Measurements from ENCODE around the gene ST8SIA5.

ST8SIA5 gene

GRCh38 chr18:46672062-46672970, 84.5 kb downstream of the ST8SIA5 start:
- DNase-seq (ENCODE audit: low read depth, low spot score), result no peak

DNA sequence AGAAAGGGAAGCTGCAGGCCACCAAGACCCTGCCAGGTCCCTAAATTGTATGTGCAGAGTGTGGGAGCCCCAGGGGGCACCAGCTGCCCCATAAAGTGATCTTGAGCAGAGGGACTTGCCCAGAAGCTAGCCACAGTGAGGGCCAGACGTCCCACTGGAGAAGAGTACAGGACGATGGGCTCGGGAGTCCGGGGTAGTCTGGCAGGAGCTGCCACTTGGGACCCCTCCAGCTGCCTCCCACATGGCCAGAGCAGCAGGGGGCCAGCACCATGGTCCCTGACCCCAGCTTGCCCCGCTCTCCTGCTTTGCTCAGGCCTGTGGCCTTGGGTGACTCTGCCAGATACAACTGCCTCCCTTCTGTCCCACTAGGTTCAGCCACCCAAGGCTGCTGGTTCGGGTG, 88.2 kb downstream of the ST8SIA5 start:
- no peak for DNase-seq (ENCODE audit: low read depth, low spot score)

DNA sequence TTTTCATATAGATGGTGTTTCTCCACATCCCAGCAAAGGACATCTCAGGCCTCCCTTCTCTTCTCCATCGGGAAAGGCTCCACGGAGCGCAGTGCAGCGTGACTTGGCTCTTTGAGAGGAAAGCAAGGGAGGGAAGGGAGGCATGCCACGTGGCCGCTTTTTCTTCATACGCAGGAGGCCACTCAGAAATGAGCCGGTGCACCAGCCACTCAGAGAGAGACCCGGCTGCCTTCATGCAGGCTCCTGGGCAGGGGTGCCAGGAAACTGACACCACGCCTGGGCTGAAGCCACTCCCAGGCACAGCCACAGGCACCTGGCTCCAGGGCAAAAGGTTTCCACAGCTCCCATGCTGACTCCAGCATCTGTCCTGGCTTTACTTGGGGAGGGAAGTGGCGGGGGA, 88.7 kb downstream of the ST8SIA5 start:
- no peak for DNase-seq (ENCODE audit: low read depth, low spot score)

DNA sequence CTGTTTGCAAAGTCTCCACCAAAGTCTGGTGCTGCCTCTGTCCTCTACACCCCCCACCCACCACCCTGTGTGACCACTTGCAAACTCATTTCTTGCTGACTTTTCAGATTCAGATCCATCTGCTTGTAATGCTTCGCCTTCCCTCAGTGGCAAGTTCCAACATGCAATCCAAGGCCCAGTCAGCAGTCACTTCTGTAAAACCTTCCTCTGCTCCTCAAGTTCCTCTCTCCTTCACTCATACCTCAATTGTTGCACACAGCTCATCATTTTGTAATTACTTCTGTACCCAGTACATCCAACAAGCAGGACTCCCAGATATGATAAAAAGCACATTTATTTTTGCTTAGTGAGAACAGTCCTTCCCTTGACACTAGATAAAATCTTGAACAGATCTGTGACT, 93.3 kb downstream of the ST8SIA5 start:
- no peak for DNase-seq (ENCODE audit: low read depth, low spot score)

- DNase-seq (ENCODE audit: low read depth, low spot score), result no peak
Measured at GRCh38 chr18:46660957-46661749, 95.7 kb downstream of the ST8SIA5 start.

DNA sequence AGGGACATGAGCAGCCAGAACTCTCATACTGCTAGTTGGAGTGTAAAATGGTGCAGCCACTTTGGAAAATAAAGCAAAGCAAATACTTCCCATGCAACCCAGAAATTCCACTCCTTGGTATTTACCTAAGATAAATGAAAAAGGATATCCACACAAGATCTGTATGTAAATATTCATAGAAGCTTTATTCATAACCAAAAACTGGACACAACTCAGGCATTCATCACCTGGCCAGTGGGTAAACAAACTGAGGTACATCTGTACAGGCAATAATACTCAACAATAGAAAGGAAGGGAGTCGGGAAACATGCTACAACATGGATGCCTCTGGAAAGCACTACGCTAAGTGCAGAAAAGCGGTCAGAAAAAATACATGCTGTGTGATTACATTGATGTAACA, 97.4 kb downstream of the ST8SIA5 start:
- no peak for DNase-seq (ENCODE audit: low read depth, low spot score)

DNA sequence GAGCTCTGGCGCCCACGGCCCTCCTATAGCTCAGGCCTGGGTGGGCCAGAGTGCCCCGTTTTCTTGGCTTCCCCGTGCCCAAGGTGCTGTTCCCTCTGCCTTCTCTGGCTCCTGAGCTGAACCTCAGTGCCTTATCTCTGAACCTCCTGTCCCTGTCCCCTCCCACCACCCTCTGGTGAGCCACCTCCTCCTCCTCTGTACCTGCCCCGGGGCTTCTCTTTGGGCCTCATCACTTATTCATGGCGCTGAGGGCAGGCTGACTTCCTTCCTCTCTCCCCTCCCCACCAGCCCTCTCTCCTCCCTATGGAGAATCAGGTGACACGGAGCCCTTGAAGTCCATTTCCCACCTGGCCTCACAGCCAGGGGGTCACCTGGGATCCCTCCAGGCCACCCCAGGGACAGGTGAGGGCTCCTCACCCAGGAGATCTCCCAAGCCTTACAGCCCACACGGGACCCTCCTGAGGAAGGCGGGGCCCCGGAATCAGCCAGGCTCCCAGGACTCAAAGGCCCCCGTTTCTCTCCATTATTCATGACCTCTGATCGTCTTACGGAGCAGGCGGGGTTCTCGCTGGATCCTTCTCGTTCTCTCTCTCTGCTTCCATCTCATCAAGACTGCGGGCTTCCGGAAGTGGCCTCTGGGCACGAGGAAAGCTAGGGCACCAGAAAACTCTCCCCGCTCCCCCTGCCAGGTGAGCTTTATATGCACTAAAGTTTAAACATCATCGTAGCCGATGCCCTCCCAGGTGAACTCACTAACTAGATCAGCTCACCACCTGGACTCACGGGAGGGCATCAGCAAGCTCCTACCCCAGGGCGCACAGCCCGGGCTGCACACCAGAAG, 99.5 kb downstream of the ST8SIA5 start, which contains the start of gene LOXHD1:
Gene LOXHD1 (minus strand): TSS at position 106 of the 841 bp plus-strand sequence. CDS start 187 bp downstream, outside the sequence.
- DNase-seq (ENCODE audit: low read depth, low spot score), result no peak

DNA sequence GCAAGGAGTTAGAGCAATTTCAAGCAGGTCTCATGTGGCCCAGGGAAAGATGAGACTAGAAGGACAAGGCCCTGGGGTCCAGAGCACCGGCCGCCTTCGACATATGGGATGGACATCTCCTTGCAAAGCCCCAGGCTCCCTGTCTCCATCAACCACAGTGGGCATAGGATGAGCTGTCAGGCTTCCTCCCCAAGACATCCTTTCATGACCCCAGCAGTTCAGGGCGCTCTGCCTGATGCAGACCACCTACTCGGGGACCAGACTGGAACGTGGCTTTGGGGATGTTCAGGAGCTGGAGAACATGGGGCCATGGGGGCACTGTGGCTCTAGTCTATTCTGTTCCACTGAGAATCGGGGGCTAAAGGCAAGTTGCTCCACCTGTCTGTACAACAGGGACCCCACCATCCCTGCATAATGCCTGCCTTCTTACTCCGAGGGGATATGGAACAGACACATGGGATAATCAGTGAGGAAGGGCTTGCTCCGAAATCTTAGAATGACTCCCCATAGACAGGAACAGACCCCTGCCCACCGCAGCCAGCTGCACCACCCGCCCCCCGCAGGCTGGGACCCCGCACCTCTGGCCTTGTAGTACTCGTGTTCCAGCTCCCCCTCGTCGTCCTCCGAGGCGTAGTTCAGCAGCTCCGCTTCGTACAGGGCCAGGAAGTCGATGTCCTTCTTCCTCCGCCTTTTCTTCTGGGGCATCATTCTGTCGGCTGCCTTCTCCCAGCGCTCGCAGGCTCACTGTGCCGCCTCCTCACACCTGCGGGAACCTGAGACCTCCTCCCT, 100.3 kb downstream of the ST8SIA5 start:
- no peak for DNase-seq (ENCODE audit: low read depth, low spot score)

DNA sequence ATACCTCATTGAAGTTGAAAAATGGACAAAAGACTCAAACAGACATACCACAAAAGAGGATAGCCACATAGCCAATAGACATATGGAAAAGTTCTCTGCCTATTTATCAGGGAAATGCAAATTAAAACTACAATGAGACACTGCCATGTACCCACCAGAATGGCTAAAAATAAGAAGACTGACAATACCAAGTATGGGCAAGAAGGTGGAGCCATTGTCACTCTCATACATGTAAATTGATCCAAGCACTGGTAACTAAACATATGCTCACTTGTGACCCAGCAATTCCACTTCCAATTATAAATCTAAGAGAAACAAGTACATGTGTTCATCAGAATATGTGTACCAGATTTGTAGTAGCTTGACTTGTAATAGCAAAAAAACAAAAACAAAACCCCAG, 104.5 kb downstream of the ST8SIA5 start:
- DNase-seq (ENCODE audit: low read depth, low spot score), result no peak

- no peak for DNase-seq (ENCODE audit: low read depth, low spot score)
Measured at GRCh38 chr18:46650681-46651080, 106.2 kb downstream of the ST8SIA5 start.

GRCh38 chr18:46649071-46649862, 107.6 kb downstream of the ST8SIA5 start:
- DNase-seq (ENCODE audit: low read depth, low spot score), result no peak

DNA sequence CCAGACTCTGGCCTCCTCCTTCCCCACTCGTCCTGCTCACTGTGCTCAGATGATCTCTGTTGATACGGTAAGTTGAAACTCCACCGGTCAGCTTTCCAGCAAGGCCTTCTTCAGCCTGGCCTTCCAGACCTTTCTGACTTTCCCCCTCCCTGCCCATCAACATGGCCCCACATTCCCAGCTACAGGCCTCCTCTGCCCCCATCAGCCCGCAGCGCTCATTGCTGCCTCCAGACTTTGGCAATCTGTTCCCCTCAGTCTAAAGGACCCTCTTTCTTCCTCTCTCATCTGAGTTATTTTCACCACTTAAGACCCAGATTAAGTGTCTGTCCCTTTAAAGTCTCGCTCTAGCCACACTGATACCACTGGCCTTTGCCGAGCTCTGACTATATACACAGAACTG, 110.4 kb downstream of the ST8SIA5 start:
- DNase-seq (ENCODE audit: low read depth, low spot score), result no peak

GRCh38 chr18:46642561-46642960, 114.3 kb downstream of the ST8SIA5 start:
- no peak for DNase-seq (ENCODE audit: low read depth, low spot score)

DNA sequence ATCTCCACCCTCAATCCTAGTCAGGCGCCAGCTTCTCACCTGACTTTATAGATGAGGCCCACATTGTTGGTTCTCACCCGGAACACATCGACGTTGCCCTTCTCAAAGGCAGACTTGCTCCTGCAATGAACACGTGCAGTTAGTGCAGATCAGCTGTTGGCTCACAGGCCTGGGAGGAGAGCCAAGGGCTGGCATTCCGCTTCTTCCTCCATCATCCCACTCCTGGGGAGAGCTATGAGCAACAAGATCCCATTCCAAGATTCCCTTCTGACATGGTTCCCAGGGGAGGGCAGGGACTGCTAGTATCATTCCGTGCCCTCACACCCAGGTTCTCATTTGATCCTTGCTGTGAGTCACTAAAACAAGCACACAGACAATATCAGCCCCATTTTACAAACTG, 114.9 kb downstream of the ST8SIA5 start:
- DNase-seq (ENCODE audit: low read depth, low spot score), result no peak

DNA sequence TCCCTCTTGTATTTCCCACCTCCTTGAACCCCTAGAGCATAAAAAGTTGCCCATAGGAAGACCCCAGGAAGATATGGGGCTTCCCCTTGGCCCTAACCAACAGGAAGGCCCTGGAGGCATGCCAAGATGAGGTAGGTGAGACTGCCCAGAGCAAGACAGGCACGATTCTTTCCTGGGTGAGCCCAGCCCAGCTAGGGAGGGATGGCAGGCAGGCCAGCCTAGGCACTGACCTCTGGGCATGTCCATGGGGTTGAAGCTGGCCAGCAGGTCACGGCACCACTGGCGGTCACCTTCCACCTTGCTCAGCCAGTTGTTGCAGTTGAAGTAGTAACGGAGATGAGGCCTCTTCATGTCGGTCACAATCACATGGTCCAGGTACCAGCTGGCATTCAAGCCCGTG, 117.5 kb downstream of the ST8SIA5 start:
- DNase-seq (ENCODE audit: low read depth, low spot score), result no peak

GRCh38 chr18:46636040-46636630, 120.7 kb downstream of the ST8SIA5 start:
- DNase-seq (ENCODE audit: low read depth, low spot score), result no peak

GRCh38 chr18:46632401-46633071, 124.3 kb downstream of the ST8SIA5 start:
- DNase-seq (ENCODE audit: low read depth, low spot score), result no peak

GRCh38 chr18:46630991-46631390, 125.9 kb downstream of the ST8SIA5 start:
- no peak for DNase-seq (ENCODE audit: low read depth, low spot score)

GRCh38 chr18:46630160-46630559, 126.7 kb downstream of the ST8SIA5 start:
- no peak for DNase-seq (ENCODE audit: low read depth, low spot score)
